HepG2 (cell line): ENCODE measurements around the gene APOC1. TPM values are rescaled to one million over a fixed set of nuclear protein-coding genes. Genes with fewer than 3 reads are reported as not detected.

ENCODE experiments used
- ATF2 ChIP-seq: sonication (generic); formaldehyde crosslinking; IDR thresholded peaks from 2 replicates; pipeline ENCODE4 v1.4.0; 2020; ENCODE audit warnings: missing genetic modification reagents
- ATF4 ChIP-seq, 2 experiments: fragments of 450-650 bp in 1 of 2; sonication (generic) in 1 of 2; formaldehyde crosslinking; IDR thresholded peaks; 2 replicates each; pipeline versions ENCODE4 v1.5.0 to v1.8.0; 2020 to 2022; ENCODE audit warnings: mild to moderate bottlenecking in 1 of 2, missing genetic modification reagents in 1 of 2
- ETV6 ChIP-seq: sonication (generic); formaldehyde crosslinking; conservative IDR thresholded peaks from 2 replicates; pipeline ENCODE4 v1.4.0; 2020; ENCODE audit warnings: missing genetic modification reagents
- FOXP4 ChIP-seq: sonication (generic); formaldehyde crosslinking; IDR thresholded peaks from 2 replicates; pipeline ENCODE4 v1.4.0; 2020; ENCODE audit warnings: missing genetic modification reagents
- GABPA ChIP-seq, 2 experiments: IDR thresholded peaks; 2 replicates each; pipeline ENCODE4 v1.6.1; 2011 to 2016; ENCODE audit warnings: low read depth in 2 of 2, low read length in 1 of 2, missing biosample characterization in 1 of 2, missing genetic modification characterization in 1 of 2
- GMEB1 ChIP-seq: sonication (generic); formaldehyde crosslinking; IDR thresholded peaks from 2 replicates; pipeline ENCODE4 v1.5.1; 2020; ENCODE audit warnings: missing genetic modification reagents, mild to moderate bottlenecking, borderline replicate concordance
- KLF6 ChIP-seq: IDR thresholded peaks from 2 replicates; pipeline ENCODE4 v1.8.0; 2016; ENCODE audit warnings: missing biosample characterization, missing genetic modification reagents
- PRPF4 ChIP-seq: fragments of 200-400 bp; formaldehyde crosslinking; IDR thresholded peaks from 2 replicates; pipeline ENCODE4 v1.6.1; 2016; ENCODE audit warnings: low read length, low read depth; ENCODE audit not compliant: poor library complexity, severe bottlenecking
- RFXAP ChIP-seq: sonication (generic); formaldehyde crosslinking; IDR thresholded peaks from 2 replicates; pipeline ENCODE4 v1.4.0; 2020; ENCODE audit warnings: missing genetic modification reagents, borderline replicate concordance
- SNAPC5 ChIP-seq: sonication (generic); formaldehyde crosslinking; IDR thresholded peaks from 2 replicates; pipeline ENCODE4 v1.8.1; 2023; ENCODE audit warnings: mild to moderate bottlenecking, missing genetic modification reagents, borderline replicate concordance
- TGIF2 ChIP-seq: IDR thresholded peaks from 2 replicates; pipeline ENCODE4 v1.6.1; 2016; ENCODE audit warnings: control low read depth, missing compliant biosample characterization
- THAP9 ChIP-seq: sonication (generic); formaldehyde crosslinking; IDR thresholded peaks from 2 replicates; pipeline ENCODE4; 2020; ENCODE audit warnings: missing genetic modification reagents, mild to moderate bottlenecking, borderline replicate concordance
- ZNF124 ChIP-seq: sonication (generic); formaldehyde crosslinking; IDR thresholded peaks from 2 replicates; pipeline ENCODE4 v1.4.0; 2020; ENCODE audit warnings: missing genetic modification reagents
- ZNF710 ChIP-seq: sonication (generic); formaldehyde crosslinking; IDR thresholded peaks from 2 replicates; pipeline ENCODE4 v1.5.0; 2020; ENCODE audit warnings: mild to moderate bottlenecking, missing genetic modification reagents, borderline replicate concordance
- ZNF784 ChIP-seq: sonication (generic); formaldehyde crosslinking; IDR thresholded peaks from 2 replicates; pipeline ENCODE4 v1.5.1; 2020; ENCODE audit warnings: missing genetic modification reagents, mild to moderate bottlenecking, borderline replicate concordance
- polyA plus RNA-seq, 8 experiments: library from polyadenylated mRNA; depleted of rRNA in 3 of 8; stranded (reverse) in 7 of 8; unstranded in 1 of 8; fragments of >200 nt; fragmentation: Illumina TruSeq in 4 of 8; extraction: Trizol in 4 of 8; gene quantifications; 2 replicates each; pipeline versions ENCODE4 v1.2.1 to v1.2.3, GENCODE V29; 2011 to 2016; ENCODE audit warnings: low read depth in 4 of 8, missing spikeins in 1 of 8, mixed read lengths in 1 of 8; ENCODE audit not compliant: insufficient read depth in 1 of 8
- total RNA-seq, 5 experiments: library from RNA; depleted of rRNA; stranded (reverse); fragments of >200 nt; fragmentation: Illumina TruSeq; extraction: Trizol; gene quantifications; 2 replicates each; pipeline ENCODE4 v1.2.3, GENCODE V29; 2016; ENCODE audit warnings: low read depth in 1 of 5

Gene APOC1
- total and polyA plus RNA-seq, 2 of the 13 experiments (the other 11 are each of a cell fraction or from before 2014, with no cell fraction given): 600 to 1,235 TPM

- peak; percentile 93 for TF ChIP-seq ZNF710 (CRISPR knock-in tag)
- TF ChIP-seq THAP9 (CRISPR knock-in tag): peak; percentile 58; the same call in 1 of the 2 replicates
- peak in 1 of 2 experiments; percentile 90; a peak in 2 of 4 replicates for TF ChIP-seq ATF4 (CRISPR knock-in tag; IDR thresholded peaks at IDR 0.05)
- TF ChIP-seq KLF6: peak; percentile 83; the same call in 1 of the 2 replicates
- TF ChIP-seq FOXP4: peak; percentile 99
- TF ChIP-seq RFXAP (CRISPR knock-in tag): peak; percentile 97
- TF ChIP-seq ATF2 (CRISPR knock-in tag): peak; percentile 91
- peak; percentile 99 for TF ChIP-seq PRPF4
- TF ChIP-seq TGIF2 (CRISPR knock-in tag): peak; percentile 52; the same call in 1 of the 2 replicates
- peak; percentile 58 for TF ChIP-seq ETV6 (CRISPR knock-in tag)
- no peak for TF ChIP-seq GMEB1
- no peak for TF ChIP-seq GABPA (IDR thresholded peaks at IDR 0.05; ENCODE audit: low read depth, low read length)
- TF ChIP-seq GABPA (CRISPR knock-in tag; IDR thresholded peaks at IDR 0.05; ENCODE audit: low read depth): peak; percentile 60; the same call in 1 of the 2 replicates
- TF ChIP-seq SNAPC5: 0 out of 2 replicates have a peak, but pooled peaks have one; percentile 16
- TF ChIP-seq ZNF124 (CRISPR knock-in tag): no peak
- peak; percentile 85; the same call in 1 of the 2 replicates for TF ChIP-seq ZNF784 (CRISPR knock-in tag)
Measured at GRCh38 chr19:44924243-44924725, 9.9 kb downstream of the APOC1 start (continued).
